Suppressor macrophage treated with lipopolysaccharide for 4 hours (primary cell): ENCODE results near the gene SLC25A26.

Source experiments
- DNase-seq: peaks from one replicate; pipeline ENCODE4 v3.0.0-alpha.2; 2020

Gene SLC25A26

GRCh38 chr3:66336333-66336766, 115.5 kb downstream of the SLC25A26 start:
- DNase-seq: no peak

- no peak for DNase-seq
Observed at GRCh38 chr3:66338927-66339326, 118.1 kb downstream of the SLC25A26 start.

GRCh38 chr3:66342717-66343356, 122.0 kb downstream of the SLC25A26 start:
- no peak for DNase-seq

- no peak for DNase-seq
Observed at GRCh38 chr3:66344391-66344811, 123.6 kb downstream of the SLC25A26 start.

- DNase-seq: no peak
Observed at GRCh38 chr3:66344848-66345578, 124.2 kb downstream of the SLC25A26 start.

- no peak for DNase-seq
Observed at GRCh38 chr3:66348704-66349103, 127.9 kb downstream of the SLC25A26 start.

GRCh38 chr3:66350601-66351000, 129.8 kb downstream of the SLC25A26 start:
- DNase-seq: no peak

- DNase-seq: no peak
Observed at GRCh38 chr3:66353039-66353438, 132.2 kb downstream of the SLC25A26 start.

- no peak for DNase-seq
Observed at GRCh38 chr3:66353530-66353929, 132.7 kb downstream of the SLC25A26 start.

- DNase-seq: no peak
Observed at GRCh38 chr3:66354001-66354400, 133.2 kb downstream of the SLC25A26 start.

GRCh38 chr3:66355394-66355793, 134.6 kb downstream of the SLC25A26 start:
- DNase-seq: no peak

- no peak for DNase-seq
Observed at GRCh38 chr3:66355997-66356396, 135.2 kb downstream of the SLC25A26 start.

GRCh38 chr3:66361356-66361755, 140.6 kb downstream of the SLC25A26 start:
- DNase-seq: no peak

- DNase-seq: no peak
Observed at GRCh38 chr3:66362541-66362941, 141.7 kb downstream of the SLC25A26 start.

- no peak for DNase-seq
Observed at GRCh38 chr3:66363148-66363547, 142.3 kb downstream of the SLC25A26 start.

GRCh38 chr3:66365080-66365479, 144.3 kb downstream of the SLC25A26 start:
- no peak for DNase-seq

- DNase-seq: no peak
Observed at GRCh38 chr3:66366747-66367146, 145.9 kb downstream of the SLC25A26 start.

- no peak for DNase-seq
Observed at GRCh38 chr3:66367979-66368378, 147.2 kb downstream of the SLC25A26 start.

- no peak for DNase-seq
Observed at GRCh38 chr3:66370179-66370578, 149.4 kb downstream of the SLC25A26 start.

GRCh38 chr3:66371432-66371831, 150.6 kb downstream of the SLC25A26 start:
- no peak for DNase-seq

- no peak for DNase-seq
Observed at GRCh38 chr3:66372681-66373350, 152.0 kb downstream of the SLC25A26 start.

- no peak for DNase-seq
Observed at GRCh38 chr3:66376568-66376967, 155.8 kb downstream of the SLC25A26 start.

- DNase-seq: no peak
Observed at GRCh38 chr3:66377800-66378199, 157.0 kb downstream of the SLC25A26 start.

GRCh38 chr3:66378256-66378655, 157.5 kb downstream of the SLC25A26 start:
- no peak for DNase-seq
